HG02870 (cell line): Measurements from ENCODE around the gene NOLC1.

Experiments used
- ATAC-seq: cut with Tn5 transposase; IDR thresholded peaks from one replicate; pipeline ENCODE4 v1.9.1; 2021; ENCODE audit warnings: mild to moderate bottlenecking, moderate library complexity; ENCODE audit not compliant: unreplicated experiment

NOLC1 gene

GRCh38 chr10:102121739-102122372, 30.3 kb upstream of the NOLC1 start:
- ATAC-seq = no peak

GRCh38 chr10:102122450-102122849, 29.7 kb upstream of the NOLC1 start:
- no peak for ATAC-seq

GRCh38 chr10:102123223-102123622, 29.0 kb upstream of the NOLC1 start:
- no peak for ATAC-seq

- no peak for ATAC-seq
Measured at GRCh38 chr10:102131286-102132170, 20.7 kb upstream of the NOLC1 start.

GRCh38 chr10:102132193-102132562, 20.0 kb upstream of the NOLC1 start:
- no peak for ATAC-seq

GRCh38 chr10:102132563-102133372, 19.4 kb upstream of the NOLC1 start, which contains the start of gene PPRC1:
TSS of gene PPRC1 (plus strand) at chr10:102133040. CDS start at chr10:102133069, 29 bp downstream.
- ATAC-seq = peak; percentile 89

GRCh38 chr10:102133373-102134195, 18.6 kb upstream of the NOLC1 start:
- ATAC-seq = no peak

GRCh38 chr10:102134416-102134815, 17.8 kb upstream of the NOLC1 start:
- ATAC-seq = no peak

GRCh38 chr10:102135956-102136526, 16.1 kb upstream of the NOLC1 start:
- no peak for ATAC-seq

- no peak for ATAC-seq
Measured at GRCh38 chr10:102139281-102140110, 12.7 kb upstream of the NOLC1 start.

GRCh38 chr10:102140218-102140617, 12.0 kb upstream of the NOLC1 start:
- no peak for ATAC-seq

- no peak for ATAC-seq
Measured at GRCh38 chr10:102140913-102141540, 11.2 kb upstream of the NOLC1 start.

- ATAC-seq = no peak
Measured at GRCh38 chr10:102141583-102142107, 10.5 kb upstream of the NOLC1 start.

- ATAC-seq = no peak
Measured at GRCh38 chr10:102146971-102147428, 5.2 kb upstream of the NOLC1 start.

- ATAC-seq = no peak
Measured at GRCh38 chr10:102147561-102147960, 4.6 kb upstream of the NOLC1 start.

GRCh38 chr10:102148275-102148674, 3.9 kb upstream of the NOLC1 start:
- no peak for ATAC-seq

- no peak for ATAC-seq
Measured at GRCh38 chr10:102150970-102151773, 1.0 kb upstream of the NOLC1 start.

- no peak for ATAC-seq
Measured at GRCh38 chr10:102152545-102152890, 329 bp downstream of the NOLC1 start.
